K562 treated with DMSO at 1 percent for 4 hours (cell line): Measurements from ENCODE around the gene SLC39A9. TPM values are rescaled to one million over a fixed set of nuclear protein-coding genes. Genes with fewer than 3 reads are reported as not detected.

Source experiments
- total RNA-seq: library from RNA; unstranded; fragments of 300-600 nt; gene quantifications from 2 replicates; pipeline ENCODE4 v1.2.3, GENCODE V29; 2022; ENCODE audit not compliant: insufficient read depth

The SLC39A9 gene
- 22.5 and 24.0 TPM in 2 replicates for total RNA-seq

DNA sequence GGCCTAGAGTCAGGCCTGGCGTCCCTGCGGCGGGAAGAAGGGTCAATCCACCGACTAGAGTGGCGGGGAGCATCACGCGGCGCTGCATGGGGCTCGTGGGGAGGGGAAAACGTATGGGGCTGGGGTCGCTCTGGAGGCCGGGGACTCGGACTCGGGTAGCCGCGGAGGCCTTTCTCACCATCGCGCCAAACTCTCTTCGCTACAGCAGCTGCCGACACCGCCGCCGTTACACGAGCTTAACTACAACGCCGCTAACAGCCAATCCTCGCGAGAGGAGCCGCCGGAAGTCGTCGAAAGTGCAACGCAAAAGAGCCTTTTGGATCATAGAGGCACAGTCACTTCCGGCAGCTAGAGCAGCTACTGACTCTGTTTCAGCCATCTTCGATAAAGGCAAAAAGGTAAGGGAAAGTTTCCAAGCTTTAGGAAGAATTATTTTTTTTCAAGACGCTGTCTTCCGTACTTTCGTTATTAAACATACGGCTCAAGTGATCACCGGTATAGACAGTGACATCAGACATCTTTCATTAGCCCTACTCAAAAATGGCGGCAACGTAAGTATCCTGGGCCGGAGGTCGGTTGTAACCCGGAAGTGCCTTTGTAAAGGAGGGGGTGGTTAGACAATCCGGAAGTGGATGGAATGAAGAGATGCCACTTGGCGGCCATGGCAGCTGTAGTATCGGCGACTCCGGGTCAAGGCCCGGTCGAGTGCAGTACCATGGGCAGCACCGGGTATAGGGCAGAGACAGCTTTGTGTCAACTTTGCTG is at the start of gene SLC39A9, which contains the start of gene ERH:
Gene SLC39A9 (plus strand): TSS at position 640 of the 765 bp plus-strand sequence. CDS start 678 bp downstream, outside the sequence.
Gene ERH (minus strand): TSS at position 247 of the 765 bp plus-strand sequence. CDS start 66 bp downstream, at position 181.

DNA sequence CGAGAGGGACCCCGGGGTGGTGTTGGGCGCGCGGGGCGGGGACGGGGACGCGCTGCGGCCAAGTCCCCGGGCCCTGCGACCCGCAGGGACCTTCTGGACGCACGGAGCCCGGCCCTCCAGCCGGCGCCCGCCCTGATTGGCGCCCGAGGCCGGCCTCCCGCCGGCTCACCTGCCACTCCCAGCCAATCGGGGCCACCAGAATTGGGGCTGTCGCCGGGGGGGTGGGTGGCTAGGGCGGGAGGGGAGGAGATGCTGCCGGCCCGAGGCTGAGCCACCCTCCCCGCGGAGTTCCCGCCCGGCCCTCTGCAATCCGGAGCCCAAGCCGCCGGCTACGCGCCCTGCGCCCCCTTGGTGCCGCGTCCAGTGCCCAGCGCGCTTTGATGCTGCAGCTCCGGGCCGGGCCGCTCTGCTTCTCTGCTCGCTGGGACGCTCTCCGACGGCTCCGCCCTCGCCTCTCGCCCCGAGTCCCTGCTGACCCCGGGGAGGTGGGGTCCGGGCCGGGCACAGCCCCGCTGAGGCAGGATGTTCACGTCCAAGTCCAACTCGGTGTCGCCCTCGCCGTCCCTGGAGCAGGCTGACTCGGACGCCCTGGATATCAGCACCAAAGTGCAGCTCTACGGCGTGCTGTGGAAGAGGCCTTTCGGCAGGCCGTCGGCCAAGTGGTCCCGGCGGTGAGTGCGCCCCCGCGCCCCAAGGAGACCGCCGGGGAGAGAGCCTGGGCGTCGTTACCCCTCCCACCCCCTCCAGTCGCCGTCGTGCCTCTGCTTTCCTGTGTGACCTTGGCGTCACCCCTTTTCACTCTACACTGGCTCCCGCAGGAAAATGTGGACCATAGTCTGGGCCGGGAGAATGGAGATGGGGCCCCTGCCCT is 86.2 kb downstream of the SLC39A9 start, which contains the start of gene PLEKHD1:
Gene PLEKHD1 (plus strand): TSS at position 285 of the 871 bp plus-strand sequence. CDS start 238 bp downstream, at position 523.

Other genes with a start within 250 kb of the SLC39A9 start
- gene DCAF5, start 245.6 kb upstream of the SLC39A9 start, total RNA-seq = 19.0 and 23.2 TPM in 2 replicates
- gene EXD2, start 207.2 kb upstream of the SLC39A9 start, total RNA-seq = 5.0 and 5.9 TPM in 2 replicates
- gene GALNT16, start 138.5 kb upstream of the SLC39A9 start, total RNA-seq = not detected in 2 replicates
- 107 and 132 TPM in 2 replicates for gene ERH, start 393 bp upstream of the SLC39A9 start, total RNA-seq
- 0.23 TPM in 1 of 2 replicates, not detected in the other for gene PLEKHD1, start 86.0 kb downstream of the SLC39A9 start, total RNA-seq
- not detected in 2 replicates for gene CCDC177, start 176.2 kb downstream of the SLC39A9 start, total RNA-seq
- gene SUSD6, start 212.9 kb downstream of the SLC39A9 start, total RNA-seq = 6.8 and 7.7 TPM in 2 replicates